KMS-11 (cell line): Measurements from ENCODE around the gene ZKSCAN8.

ENCODE experiments used
- H2AFZ ChIP-seq: fragments of 200-600 bp; sonication (generic); 2 replicates; pipeline ENCODE4 v1.6.1; 2016; ENCODE audit warnings: antibody characterized with exemption, mixed run types, low read depth
- H3K27ac ChIP-seq: fragments of 200-600 bp; sonication (generic); 2 replicates; pipeline ENCODE4 v1.6.1; 2016; ENCODE audit warnings: mild to moderate bottlenecking, mixed run types
- H3K27me3 ChIP-seq: fragments of 200-600 bp; sonication (generic); 2 replicates; pipeline ENCODE4 v1.6.1; 2017; ENCODE audit warnings: mild to moderate bottlenecking, low read depth, mixed run types, moderate library complexity; ENCODE audit not compliant: insufficient read depth
- H3K36me3 ChIP-seq: fragments of 200-600 bp; sonication (generic); 2 replicates; pipeline ENCODE4 v1.6.1; 2017; ENCODE audit warnings: mild to moderate bottlenecking, mixed run types; ENCODE audit not compliant: insufficient read depth
- H3K4me1 ChIP-seq: fragments of 200-600 bp; sonication (generic); 2 replicates; pipeline ENCODE4 v1.6.1; 2016; ENCODE audit warnings: mild to moderate bottlenecking, low read depth, mixed run types; ENCODE audit not compliant: poor library complexity, severe bottlenecking
- H3K4me2 ChIP-seq: fragments of 200-600 bp; sonication (generic); 2 replicates; pipeline ENCODE4 v1.7.0; 2016; ENCODE audit warnings: mild to moderate bottlenecking, mixed run types
- H3K4me3 ChIP-seq: fragments of 200-600 bp; sonication (generic); IDR thresholded peaks from 2 replicates; pipeline ENCODE4 v1.6.1; 2017; ENCODE audit warnings: low read depth, low read length, mixed read lengths; ENCODE audit not compliant: insufficient read depth
- H3K79me2 ChIP-seq: fragments of 200-600 bp; sonication (generic); 2 replicates; pipeline ENCODE4 v1.6.1; 2016; ENCODE audit warnings: low read depth, mixed run types; ENCODE audit not compliant: insufficient read depth
- H3K9ac ChIP-seq: fragments of 200-600 bp; sonication (generic); 2 replicates; pipeline ENCODE4 v1.6.1; 2016; ENCODE audit warnings: mild to moderate bottlenecking, mixed run types
- H4K20me1 ChIP-seq: fragments of 200-600 bp; sonication (generic); 2 replicates; pipeline ENCODE4 v1.6.1; 2016; ENCODE audit warnings: mild to moderate bottlenecking, mixed run types; ENCODE audit not compliant: insufficient read depth
- TF ChIP-seq, protein P1 (sequence below): fragments of 200-600 bp; sonication (generic); conservative IDR thresholded peaks from 2 replicates; pipeline ENCODE4 v1.6.1; 2017; ENCODE audit warnings: low read depth, mild to moderate bottlenecking, antibody characterized with exemption, low read length, moderate library complexity, mixed read lengths

ZKSCAN8 gene

DNA sequence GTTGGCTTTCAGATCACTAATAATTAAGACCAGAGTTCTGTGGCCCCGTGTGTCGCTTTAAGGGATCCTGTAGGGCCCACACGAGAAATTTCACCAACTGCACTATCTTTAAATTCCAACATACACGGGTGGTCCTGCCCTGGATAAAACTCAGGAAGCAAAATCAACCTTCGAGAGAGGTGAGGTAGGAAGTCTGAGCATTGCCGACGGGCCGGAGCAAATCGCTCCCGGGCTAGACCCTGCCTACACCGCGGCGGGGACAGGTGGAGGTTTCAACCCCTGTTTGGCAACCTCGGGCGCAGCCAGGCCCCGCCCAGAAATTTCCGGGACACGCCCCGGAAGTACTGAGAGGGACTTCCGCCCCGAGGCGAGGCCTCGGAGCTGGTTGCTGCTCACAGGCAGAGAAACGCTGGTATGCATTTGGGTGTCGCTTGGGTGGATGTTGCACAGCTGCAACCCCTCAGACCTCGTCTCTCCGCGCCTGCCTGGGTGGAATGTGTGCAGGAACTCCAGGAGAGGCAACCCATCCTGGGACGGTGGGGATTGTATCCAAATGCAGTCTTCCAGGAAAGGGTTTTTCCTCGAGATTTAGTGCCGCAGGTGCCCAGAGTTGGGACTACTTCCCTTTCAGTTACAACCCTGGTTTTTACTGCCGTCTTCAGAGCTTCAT lies 19.9 kb downstream of the ZKSCAN8 start:
- no peaks in the 10 kb centered on the region for H3K4me1 ChIP-seq
- no peak overlapping the region for H2AFZ ChIP-seq
- H3K9ac ChIP-seq, result no peak overlapping the region
- no peaks in the 10 kb centered on the region for H3K36me3 ChIP-seq
- no peaks in the 10 kb centered on the region for H3K27me3 ChIP-seq
- H3K79me2 ChIP-seq, result no peaks in the 10 kb centered on the region
- H3K27ac ChIP-seq, result no peak overlapping the region
- H4K20me1 ChIP-seq, result no peaks in the 10 kb centered on the region
- H3K4me2 ChIP-seq, result no peak overlapping the region
- TF ChIP-seq, protein P1, sequence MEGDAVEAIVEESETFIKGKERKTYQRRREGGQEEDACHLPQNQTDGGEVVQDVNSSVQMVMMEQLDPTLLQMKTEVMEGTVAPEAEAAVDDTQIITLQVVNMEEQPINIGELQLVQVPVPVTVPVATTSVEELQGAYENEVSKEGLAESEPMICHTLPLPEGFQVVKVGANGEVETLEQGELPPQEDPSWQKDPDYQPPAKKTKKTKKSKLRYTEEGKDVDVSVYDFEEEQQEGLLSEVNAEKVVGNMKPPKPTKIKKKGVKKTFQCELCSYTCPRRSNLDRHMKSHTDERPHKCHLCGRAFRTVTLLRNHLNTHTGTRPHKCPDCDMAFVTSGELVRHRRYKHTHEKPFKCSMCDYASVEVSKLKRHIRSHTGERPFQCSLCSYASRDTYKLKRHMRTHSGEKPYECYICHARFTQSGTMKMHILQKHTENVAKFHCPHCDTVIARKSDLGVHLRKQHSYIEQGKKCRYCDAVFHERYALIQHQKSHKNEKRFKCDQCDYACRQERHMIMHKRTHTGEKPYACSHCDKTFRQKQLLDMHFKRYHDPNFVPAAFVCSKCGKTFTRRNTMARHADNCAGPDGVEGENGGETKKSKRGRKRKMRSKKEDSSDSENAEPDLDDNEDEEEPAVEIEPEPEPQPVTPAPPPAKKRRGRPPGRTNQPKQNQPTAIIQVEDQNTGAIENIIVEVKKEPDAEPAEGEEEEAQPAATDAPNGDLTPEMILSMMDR, result no peak
- no peak overlapping the region for H3K4me3 ChIP-seq

DNA sequence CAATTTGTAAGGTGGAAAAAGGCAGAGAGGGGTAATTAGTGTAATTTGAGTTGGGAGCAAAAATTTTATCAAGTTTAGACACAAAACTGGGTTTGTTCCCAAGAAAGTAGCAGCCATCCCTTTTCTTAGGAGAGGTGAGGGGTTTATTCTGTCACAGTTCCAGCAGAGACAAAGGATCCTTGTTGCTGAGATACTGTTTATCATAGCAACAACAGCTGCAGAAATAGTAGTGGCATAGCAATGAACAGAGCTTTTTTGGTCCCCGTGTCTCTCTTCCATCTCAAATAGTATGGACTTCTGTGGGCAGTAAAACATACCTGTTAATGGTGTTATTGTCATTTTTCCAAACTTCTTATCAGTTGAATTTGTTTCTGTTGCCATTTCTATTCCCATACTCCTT lies 23.9 kb downstream of the ZKSCAN8 start:
- Histone ChIP-seq H3K9ac (no peak overlapping the region), H4K20me1 (no peaks in the 10 kb centered on the region)
- TF ChIP-seq, protein P1, result no peak

DNA sequence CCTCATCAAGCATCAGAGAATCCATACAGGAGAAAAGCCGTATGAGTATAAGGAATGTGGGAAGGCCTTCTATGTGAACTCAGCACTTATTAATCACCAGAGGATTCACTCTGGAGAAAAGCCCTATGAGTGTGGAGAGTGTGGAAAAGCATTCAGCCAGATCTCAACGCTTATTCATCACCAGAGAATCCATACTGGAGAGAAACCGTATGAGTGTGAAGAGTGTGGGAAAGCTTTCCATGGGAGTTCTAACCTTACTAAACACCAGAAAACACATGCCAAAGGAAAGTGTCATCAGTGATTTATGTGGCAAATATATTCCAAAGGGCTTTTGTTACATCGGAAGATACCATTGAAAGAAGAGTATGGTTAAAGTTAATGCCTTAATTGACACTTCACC lies 25.4 kb downstream of the ZKSCAN8 start:
- no peaks in the 10 kb centered on the region for H4K20me1 ChIP-seq
- no peak overlapping the region for H3K27ac ChIP-seq

More for the DNA sequence above, 23.9 kb downstream of the ZKSCAN8 start:
- no peak overlapping the region for H2AFZ ChIP-seq
- no peaks in the 10 kb centered on the region for H3K36me3 ChIP-seq
- H3K27me3 ChIP-seq, result no peaks in the 10 kb centered on the region
- no peak overlapping the region for H3K4me2 ChIP-seq
- H3K4me3 ChIP-seq, result no peak overlapping the region
- no peaks in the 10 kb centered on the region for H3K4me1 ChIP-seq
- no peaks in the 10 kb centered on the region for H3K79me2 ChIP-seq
- H3K27ac ChIP-seq, result no peak overlapping the region

DNA sequence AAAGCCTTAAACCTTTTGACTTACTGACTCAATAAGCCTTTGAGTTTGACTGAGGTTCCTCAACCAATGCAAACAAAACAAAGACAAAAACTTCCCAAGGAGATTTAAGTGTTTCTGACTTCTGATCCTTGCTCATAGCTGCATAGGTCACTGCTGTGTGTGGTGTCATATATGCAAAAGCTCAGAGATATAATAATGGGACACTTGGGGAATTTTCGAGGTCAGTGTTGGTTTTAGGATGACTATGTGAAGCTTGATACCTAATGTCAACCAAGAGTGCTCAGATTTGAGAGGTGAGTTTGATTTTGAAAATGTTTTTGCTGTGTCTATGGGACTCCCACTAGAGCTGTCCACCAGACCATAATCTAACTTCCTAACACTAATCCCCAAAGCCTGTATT lies 26.2 kb downstream of the ZKSCAN8 start:
- Histone ChIP-seq H3K4me3 (no peak overlapping the region), H3K9ac (no peak overlapping the region), H3K79me2 (no peaks in the 10 kb centered on the region), H3K27ac (no peak overlapping the region), H3K36me3 (no peaks in the 10 kb centered on the region), H3K4me1 (no peaks in the 10 kb centered on the region), H3K4me2 (no peak overlapping the region), H3K27me3 (no peaks in the 10 kb centered on the region), H4K20me1 (no peaks in the 10 kb centered on the region), H2AFZ (no peak overlapping the region)
- TF ChIP-seq, protein P1, result no peak

More for the DNA sequence above, 25.4 kb downstream of the ZKSCAN8 start:
- no peaks in the 10 kb centered on the region for H3K36me3 ChIP-seq
- no peak overlapping the region for H2AFZ ChIP-seq
- H3K4me1 ChIP-seq, result no peaks in the 10 kb centered on the region
- H3K27me3 ChIP-seq, result no peaks in the 10 kb centered on the region
- no peak overlapping the region for H3K9ac ChIP-seq
- H3K4me2 ChIP-seq, result no peak overlapping the region
- TF ChIP-seq, protein P1, result no peak
- no peaks in the 10 kb centered on the region for H3K79me2 ChIP-seq
- no peak overlapping the region for H3K4me3 ChIP-seq
